Mesenchymal stem cell (in vitro differentiated cells and primary cell): ENCODE results near the gene RERG.

ENCODE experiments used
- DNase-seq: peaks from one replicate; pipeline ENCODE4 v3.0.0-alpha.2; 2013
- H2AFZ ChIP-seq: one replicate; pipeline ENCODE4 v1.6.1; 2013; ENCODE audit warnings: low read depth, mild to moderate bottlenecking, control low read depth, inconsistent platforms, low read length, moderate library complexity
- H2AK5ac ChIP-seq: 2 replicates; pipeline ENCODE4 v1.6.1; 2013; ENCODE audit warnings: low read length, moderate library complexity, mild to moderate bottlenecking, inconsistent platforms; ENCODE audit not compliant: severe bottlenecking
- H2BK120ac ChIP-seq: one replicate; pipeline ENCODE4 v1.6.1; 2013; ENCODE audit warnings: low read depth, mild to moderate bottlenecking, inconsistent platforms, low read length, moderate library complexity
- H2BK12ac ChIP-seq, 2 experiments: one replicate each; pipeline ENCODE4 v1.6.1; 2013; ENCODE audit warnings: inconsistent platforms in 2 of 2, low read length in 2 of 2, mild to moderate bottlenecking in 2 of 2, moderate library complexity in 2 of 2, control low read depth in 1 of 2
- H2BK15ac ChIP-seq: one replicate; pipeline ENCODE4 v1.6.1; 2013; ENCODE audit warnings: mild to moderate bottlenecking, low read depth, inconsistent platforms; ENCODE audit not compliant: poor library complexity, severe bottlenecking
- H2BK5ac ChIP-seq: 2 replicates; pipeline ENCODE4 v1.6.1; 2013; ENCODE audit warnings: low read depth, mild to moderate bottlenecking, low read length, control low read depth, inconsistent platforms; ENCODE audit not compliant: poor library complexity, severe bottlenecking
- H3K14ac ChIP-seq, 2 experiments: one replicate each; pipeline ENCODE4 v1.6.1; 2013; ENCODE audit warnings: inconsistent platforms in 2 of 2, low read length in 2 of 2, control low read depth in 1 of 2, mild to moderate bottlenecking in 1 of 2, moderate library complexity in 1 of 2
- H3K18ac ChIP-seq, 2 experiments: one replicate each; pipeline ENCODE4 v1.6.1; 2013; ENCODE audit warnings: inconsistent platforms in 2 of 2, low read length in 2 of 2, control low read depth in 1 of 2, low read depth in 1 of 2, mild to moderate bottlenecking in 1 of 2
- H3K23ac ChIP-seq, 2 experiments: one replicate each; pipeline ENCODE4 v1.6.1; 2013; ENCODE audit warnings: inconsistent platforms in 2 of 2, low read length in 2 of 2, mild to moderate bottlenecking in 2 of 2, moderate library complexity in 2 of 2, control low read depth in 1 of 2
- H3K27ac ChIP-seq: 2 replicates; pipeline ENCODE4 v1.5.1; 2013; ENCODE audit warnings: mild to moderate bottlenecking, moderate library complexity, low read length, control low read depth, inconsistent platforms; ENCODE audit not compliant: poor library complexity, severe bottlenecking
- H3K27me3 ChIP-seq, 2 experiments: 2 replicates each; pipeline versions ENCODE4 v1.6.1 to v1.7.0; 2013; ENCODE audit warnings: low read length in 2 of 2, mild to moderate bottlenecking in 2 of 2, moderate library complexity in 2 of 2, control low read depth in 1 of 2, inconsistent platforms in 1 of 2; ENCODE audit not compliant: control insufficient read depth in 1 of 2, insufficient read depth in 1 of 2
- H3K36me3 ChIP-seq, 2 experiments: 2 replicates each; pipeline versions ENCODE4 v1.6.1 to v1.7.0; 2013; ENCODE audit warnings: low read length in 2 of 2, control low read depth in 1 of 2, inconsistent platforms in 1 of 2, low read depth in 1 of 2, mild to moderate bottlenecking in 1 of 2; ENCODE audit not compliant: insufficient read depth in 2 of 2, control insufficient read depth in 1 of 2
- H3K4ac ChIP-seq, 2 experiments: one replicate each; pipeline ENCODE4 v1.6.1; 2013; ENCODE audit warnings: inconsistent platforms in 2 of 2, low read length in 2 of 2, mild to moderate bottlenecking in 2 of 2, moderate library complexity in 2 of 2, control low read depth in 1 of 2, low read depth in 1 of 2
- H3K4me1 ChIP-seq: 2 replicates; pipeline ENCODE4 v1.6.1; 2013; ENCODE audit warnings: low read depth, low read length, control low read depth; ENCODE audit not compliant: control insufficient read depth, insufficient read depth
- H3K4me2 ChIP-seq: 2 replicates; pipeline ENCODE4 v1.6.1; 2013; ENCODE audit warnings: low read length, mild to moderate bottlenecking, inconsistent platforms; ENCODE audit not compliant: poor library complexity, severe bottlenecking
- H3K4me3 ChIP-seq, 2 experiments: 2 replicates each; pipeline versions ENCODE4 v1.5.1 to v1.7.0; 2013; ENCODE audit warnings: low read length in 2 of 2, mild to moderate bottlenecking in 2 of 2, control low read depth in 1 of 2, low read depth in 1 of 2; ENCODE audit not compliant: insufficient read depth in 1 of 2
- H3K79me1 ChIP-seq: replicated peaks from 2 replicates; pipeline ENCODE4 v1.6.1; 2013; ENCODE audit warnings: mild to moderate bottlenecking, control low read depth, low read length, inconsistent platforms; ENCODE audit not compliant: poor library complexity, severe bottlenecking
- H3K9ac ChIP-seq: 2 replicates; pipeline ENCODE4 v1.7.0; 2013; ENCODE audit warnings: mild to moderate bottlenecking, low read length, moderate library complexity
- H3K9me3 ChIP-seq: 2 replicates; pipeline ENCODE4 v1.7.0; 2013; ENCODE audit warnings: mild to moderate bottlenecking, low read length; ENCODE audit not compliant: control insufficient read depth
- H4K8ac ChIP-seq: one replicate; pipeline ENCODE4 v1.6.1; 2013; ENCODE audit warnings: inconsistent platforms, mild to moderate bottlenecking, low read length, moderate library complexity
- H4K91ac ChIP-seq: one replicate; pipeline ENCODE4 v1.6.1; 2013; ENCODE audit warnings: mild to moderate bottlenecking, low read length, inconsistent platforms
- WGBS: methylation state at CpG from one replicate; pipeline ENCODE4 v1.1.7; 2013; ENCODE audit warnings: mixed read lengths; 5-methylcytosine and 5-hydroxymethylcytosine counted together

Gene RERG

DNA sequence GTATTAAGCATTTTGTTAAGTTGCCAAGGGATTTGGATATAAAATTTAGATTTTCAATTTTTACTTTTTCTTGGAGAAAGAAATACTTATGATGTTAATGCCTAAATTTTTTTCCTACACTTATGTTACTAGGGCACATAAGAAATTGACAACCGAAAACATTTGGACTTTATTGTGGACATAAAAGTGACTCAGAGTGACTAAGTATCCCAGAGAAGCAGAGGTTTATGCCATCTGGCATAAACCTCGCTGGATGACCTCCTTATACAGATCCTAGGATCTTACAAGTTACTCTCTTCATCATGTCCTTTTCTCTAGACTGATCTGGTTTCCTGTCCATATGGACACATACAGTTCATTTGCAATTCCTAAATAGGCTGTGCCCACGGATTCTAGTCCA lies 89.8 kb downstream of the RERG start:
- H2BK12ac ChIP-seq: no peak overlapping the region
- no peak overlapping the region for H2BK5ac ChIP-seq
- H3K79me1 ChIP-seq: no peaks in the 10 kb centered on the region
- peaks cover 0 to 4% of the 10 kb centered on the region in 2 experiments for H3K27me3 ChIP-seq
- H3K4ac ChIP-seq: no peak overlapping the region
- WGBS: 24% methylated on average over 3 of the region's 3 CpGs
- H3K27ac ChIP-seq: no peak overlapping the region
- no peak overlapping the region for H4K91ac ChIP-seq
- peak; percentile 42 for DNase-seq
- H2BK15ac ChIP-seq: no peak overlapping the region
- peaks cover 2% of the 10 kb centered on the region for H3K4me1 ChIP-seq
- H3K36me3 ChIP-seq: no peaks in the 10 kb centered on the region
- H2AK5ac ChIP-seq: no peak overlapping the region
- no peak overlapping the region for H3K18ac ChIP-seq
- no peak overlapping the region for H3K4me3 ChIP-seq
- no peak overlapping the region for H3K14ac ChIP-seq
- no peak overlapping the region for H2BK120ac ChIP-seq
- H3K4me2 ChIP-seq: peak overlapping the region; percentile 16
- peak overlapping the region; percentile 64 for H3K9ac ChIP-seq
- H4K8ac ChIP-seq: no peak overlapping the region
- no peak overlapping the region for H3K23ac ChIP-seq
- no peaks in the 10 kb centered on the region for H3K9me3 ChIP-seq
- H2AFZ ChIP-seq: peak overlapping the region; percentile 27

GRCh38 chr12:15130541-15130940 lies 90.7 kb downstream of the RERG start:
- Histone ChIP-seq H3K27ac (no peak overlapping the region), H2BK15ac (no peak overlapping the region), H3K4ac (no peak overlapping the region), H3K79me1 (no peaks in the 10 kb centered on the region), H3K23ac (no peak overlapping the region), H3K4me2 (no peak overlapping the region), H2AK5ac (no peak overlapping the region), H3K18ac (no peak overlapping the region), H3K4me3 (no peak overlapping the region), H2BK5ac (no peak overlapping the region), H2AFZ (no peak overlapping the region), H4K8ac (no peak overlapping the region), H3K27me3 (peaks cover 0 to 4% of the 10 kb centered on the region in 2 experiments), H3K9me3 (no peaks in the 10 kb centered on the region), H2BK12ac (no peak overlapping the region), H2BK120ac (no peak overlapping the region), H3K4me1 (peaks cover 2% of the 10 kb centered on the region), H3K36me3 (no peaks in the 10 kb centered on the region), H4K91ac (no peak overlapping the region), H3K9ac (peak overlapping the region; percentile 64), H3K14ac (no peak overlapping the region)
- no peak for DNase-seq

DNA sequence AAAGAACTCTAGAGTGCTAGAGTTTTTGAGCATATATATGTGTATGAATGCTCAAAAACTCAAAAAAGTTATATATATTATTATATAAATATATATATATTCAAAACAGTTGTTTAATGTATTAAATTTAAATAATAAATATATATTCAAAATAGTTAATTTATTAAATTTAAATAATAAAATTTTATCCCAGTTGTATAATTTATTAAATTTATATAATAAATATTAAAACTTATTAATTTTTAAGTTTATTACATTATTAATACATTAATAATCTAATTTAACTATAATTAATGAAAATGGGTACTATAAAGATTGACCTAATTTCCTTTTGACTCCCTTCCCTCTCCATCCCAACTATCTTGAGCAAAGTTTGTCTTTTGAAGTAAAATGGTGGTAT lies 97.8 kb downstream of the RERG start:
- no peak overlapping the region for H4K91ac ChIP-seq
- no peak overlapping the region for H3K14ac ChIP-seq
- no peak overlapping the region for H3K18ac ChIP-seq
- no peak overlapping the region for H2BK15ac ChIP-seq
- no peak overlapping the region for H2BK5ac ChIP-seq
- H2AK5ac ChIP-seq: no peak overlapping the region
- H3K27me3 ChIP-seq: no peaks in the 10 kb centered on the region
- no peak overlapping the region for H4K8ac ChIP-seq
- H3K4me2 ChIP-seq: no peak overlapping the region
- H3K23ac ChIP-seq: no peak overlapping the region
- no peaks in the 10 kb centered on the region for H3K9me3 ChIP-seq
- H2AFZ ChIP-seq: no peak overlapping the region
- H3K4ac ChIP-seq: no peak overlapping the region
- H3K27ac ChIP-seq: no peak overlapping the region
- H3K4me3 ChIP-seq: no peak overlapping the region
- H3K4me1 ChIP-seq: no peaks in the 10 kb centered on the region
- no peaks in the 10 kb centered on the region for H3K79me1 ChIP-seq
- no peak overlapping the region for H2BK120ac ChIP-seq
- no peak overlapping the region for H3K9ac ChIP-seq
- H2BK12ac ChIP-seq: no peak overlapping the region
- DNase-seq: no peak
- H3K36me3 ChIP-seq: no peaks in the 10 kb centered on the region

GRCh38 chr12:15122344-15122743 lies 98.9 kb downstream of the RERG start:
- Histone ChIP-seq H2BK5ac (no peak overlapping the region), H3K18ac (no peak overlapping the region), H2AFZ (no peak overlapping the region), H3K9me3 (no peaks in the 10 kb centered on the region), H3K36me3 (no peaks in the 10 kb centered on the region), H2AK5ac (no peak overlapping the region), H3K27me3 (no peaks in the 10 kb centered on the region), H3K4ac (no peak overlapping the region), H2BK12ac (no peak overlapping the region), H3K9ac (no peak overlapping the region), H3K4me1 (no peaks in the 10 kb centered on the region), H3K79me1 (no peaks in the 10 kb centered on the region), H4K8ac (no peak overlapping the region), H2BK120ac (no peak overlapping the region), H4K91ac (no peak overlapping the region), H3K4me2 (no peak overlapping the region), H3K4me3 (no peak overlapping the region), H3K14ac (no peak overlapping the region), H2BK15ac (no peak overlapping the region), H3K23ac (no peak overlapping the region), H3K27ac (no peak overlapping the region)
- peak; percentile 19 for DNase-seq
- WGBS: 58% methylated on average over 4 of the region's 4 CpGs
